ENCODE data around the gene GALNT13.

- TF ChIP-seq POLR2A (IDR thresholded peaks at IDR 0.05) (no peak), CTCF (IDR thresholded peaks at IDR 0.05) (no peak)
Observed at GRCh38 chr2:154291511-154291910, 419.8 kb downstream of the GALNT13 start.

Data from lower leg skin (tissue), 3 donors.